Thoracic aorta (tissue), 2 donors: ENCODE results near the gene EGFL7. TPM values are rescaled to one million over a fixed set of nuclear protein-coding genes. Genes with fewer than 3 reads are reported as not detected.

Experiments
- ATAC-seq: fragments of 150-250 bp; one replicate; pipeline ENCODE4 v1.8.0; 2017; ENCODE audit warnings: low read depth; ENCODE audit not compliant: insufficient number of reproducible peaks, low FRiP score
- DNase-seq: peaks from one replicate; pipeline ENCODE4 v3.0.0-alpha.2; 2020; ENCODE audit warnings: low spot score
- H3K27ac ChIP-seq, 2 donors: fragments of 200-600 bp; sonication (generic); 1 replicate in 1 of 2; 2 replicates in 1 of 2; pipeline ENCODE4 v1.5.1; 2016; ENCODE audit warnings: mild to moderate bottlenecking in 2 of 2, moderate library complexity in 2 of 2
- H3K27me3 ChIP-seq: fragments of 200-600 bp; sonication (generic); replicated peaks from 2 replicates; pipeline ENCODE4 v1.6.0; 2016; ENCODE audit warnings: mild to moderate bottlenecking; ENCODE audit not compliant: insufficient read depth
- H3K36me3 ChIP-seq: fragments of 200-600 bp; sonication (generic); one replicate; pipeline ENCODE4 v1.5.1; 2016
- H3K4me1 ChIP-seq, 2 donors: fragments of 200-600 bp; sonication (generic); 1 replicate in 1 of 2; 2 replicates in 1 of 2; pipeline versions ENCODE4 v1.5.1 to v1.6.0; 2016; ENCODE audit warnings: low read depth in 2 of 2, mild to moderate bottlenecking in 1 of 2; ENCODE audit not compliant: control insufficient read depth in 1 of 2
- H3K4me3 ChIP-seq: fragments of 200-600 bp; sonication (generic); 2 replicates; pipeline ENCODE4 v1.5.1; 2016; ENCODE audit warnings: mild to moderate bottlenecking
- H3K9me3 ChIP-seq: fragments of 200-600 bp; sonication (generic); 2 replicates; pipeline ENCODE4 v1.5.1; 2016
- total RNA-seq, 2 donors: library from RNA; depleted of rRNA; stranded (reverse); fragments of >200 nt; gene quantifications; one replicate each; pipeline versions ENCODE4 v1.1.0 to v1.2.3, GENCODE V29; 2016
- TF ChIP-seq, protein P1 (sequence below): fragments of 200-600 bp; sonication (generic); IDR thresholded peaks from one replicate; pipeline ENCODE4 v1.5.1; 2019; ENCODE audit warnings: antibody characterized with exemption

EGFL7 gene
- total RNA-seq, 2 donors from 2014 or later: 42.0 to 56.5 TPM

DNA sequence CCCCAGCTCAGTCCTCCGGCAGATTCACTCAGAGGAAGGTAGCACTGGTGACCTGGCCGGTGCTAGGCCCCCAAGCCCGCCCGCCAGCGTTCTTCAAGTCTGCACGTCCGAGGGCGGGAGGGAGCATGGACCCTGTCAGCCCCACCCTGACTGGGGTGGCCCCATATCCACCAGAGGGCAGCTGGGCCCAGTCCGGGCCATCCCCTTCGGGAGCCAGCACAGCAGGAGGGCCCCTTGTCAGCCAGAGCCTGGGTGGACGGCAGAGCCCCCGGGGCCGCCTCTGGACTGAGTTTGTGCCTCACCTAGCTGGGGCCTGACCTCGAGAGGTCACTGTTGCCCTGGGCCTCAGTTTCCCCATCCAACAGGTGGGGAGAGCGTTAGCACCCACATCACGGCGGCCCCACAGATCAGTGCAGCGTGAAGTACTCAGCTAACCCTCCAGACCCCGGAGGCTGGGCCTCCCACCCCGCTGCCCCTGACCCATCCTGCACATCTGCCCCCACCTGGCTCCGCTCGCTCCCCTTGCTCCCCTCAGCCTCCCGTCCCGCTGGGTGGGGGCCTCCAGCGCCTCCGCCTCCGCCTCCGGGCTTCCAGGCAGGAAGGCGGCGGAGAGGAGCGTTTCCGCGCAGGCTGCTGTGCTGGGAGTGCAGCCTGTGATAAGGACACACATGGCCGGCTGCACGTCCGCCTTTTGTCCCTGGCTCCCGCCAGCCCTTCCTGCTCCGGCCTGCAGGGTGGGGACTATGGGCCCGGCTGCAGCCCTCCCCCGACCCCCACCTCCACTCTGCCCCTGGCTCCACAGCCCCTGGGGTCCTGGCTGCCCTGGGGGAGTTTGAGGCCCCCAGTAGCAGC lies 16.6 kb upstream of the EGFL7 start:
- Histone ChIP-seq H3K4me3 (peak overlapping the region; percentile 26), H3K27ac (peak overlapping the region in 1 of 2 donors; percentile 38), H3K36me3 (no peaks in the 10 kb centered on the region), H3K27me3 (no peaks in the 10 kb centered on the region), H3K4me1 (peaks cover 9 to 10% of the 10 kb centered on the region in 2 donors), H3K9me3 (no peaks in the 10 kb centered on the region)
- TF ChIP-seq, protein P1, sequence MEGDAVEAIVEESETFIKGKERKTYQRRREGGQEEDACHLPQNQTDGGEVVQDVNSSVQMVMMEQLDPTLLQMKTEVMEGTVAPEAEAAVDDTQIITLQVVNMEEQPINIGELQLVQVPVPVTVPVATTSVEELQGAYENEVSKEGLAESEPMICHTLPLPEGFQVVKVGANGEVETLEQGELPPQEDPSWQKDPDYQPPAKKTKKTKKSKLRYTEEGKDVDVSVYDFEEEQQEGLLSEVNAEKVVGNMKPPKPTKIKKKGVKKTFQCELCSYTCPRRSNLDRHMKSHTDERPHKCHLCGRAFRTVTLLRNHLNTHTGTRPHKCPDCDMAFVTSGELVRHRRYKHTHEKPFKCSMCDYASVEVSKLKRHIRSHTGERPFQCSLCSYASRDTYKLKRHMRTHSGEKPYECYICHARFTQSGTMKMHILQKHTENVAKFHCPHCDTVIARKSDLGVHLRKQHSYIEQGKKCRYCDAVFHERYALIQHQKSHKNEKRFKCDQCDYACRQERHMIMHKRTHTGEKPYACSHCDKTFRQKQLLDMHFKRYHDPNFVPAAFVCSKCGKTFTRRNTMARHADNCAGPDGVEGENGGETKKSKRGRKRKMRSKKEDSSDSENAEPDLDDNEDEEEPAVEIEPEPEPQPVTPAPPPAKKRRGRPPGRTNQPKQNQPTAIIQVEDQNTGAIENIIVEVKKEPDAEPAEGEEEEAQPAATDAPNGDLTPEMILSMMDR: no peak
- ATAC-seq (no peak), DNase-seq (no peak)

DNA sequence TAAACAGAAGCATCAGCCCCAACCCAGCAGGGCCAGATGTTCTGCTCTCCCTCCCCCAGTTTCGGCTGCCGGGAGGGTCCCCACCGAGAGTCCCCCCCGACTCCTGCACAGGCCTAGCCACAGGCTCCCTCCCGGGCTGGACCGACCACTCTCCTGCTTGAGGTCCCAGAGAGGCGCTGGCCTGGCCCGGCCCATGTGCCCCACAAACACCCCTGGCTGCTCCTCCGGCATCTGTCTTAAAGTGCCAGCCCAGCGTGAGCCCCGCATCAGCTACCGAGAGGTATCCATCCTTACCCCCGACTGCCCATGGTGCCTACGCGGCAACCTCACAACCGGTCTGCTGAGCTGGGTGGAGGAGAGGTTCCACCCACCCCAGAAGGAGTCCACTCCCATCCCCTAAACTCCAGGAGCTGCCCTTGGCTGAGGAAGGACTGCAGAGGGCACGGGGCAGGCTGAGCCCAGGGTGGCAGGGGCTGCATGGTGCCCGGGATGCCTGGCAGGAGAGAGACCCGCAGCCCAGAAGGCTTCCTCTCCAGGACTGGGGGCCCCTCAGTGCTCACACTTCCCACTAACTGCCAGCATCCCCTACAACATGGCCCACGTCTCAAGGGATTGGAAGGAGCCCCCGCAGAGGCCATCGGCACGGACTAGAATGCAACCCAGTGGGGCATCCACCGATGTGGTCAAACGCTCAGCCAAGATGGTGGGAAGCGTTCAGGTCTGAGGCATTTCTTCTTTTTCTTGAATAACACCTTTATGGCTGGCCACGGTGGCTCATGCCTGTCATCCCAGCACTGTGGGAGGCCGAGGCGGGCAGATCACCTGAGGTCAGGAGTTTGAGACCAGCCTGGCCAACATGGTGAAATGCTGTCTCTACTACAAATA lies 15.6 kb upstream of the EGFL7 start:
- ATAC-seq: no peak
- Histone ChIP-seq H3K36me3 (no peaks in the 10 kb centered on the region), H3K4me1 (peaks cover 9 to 10% of the 10 kb centered on the region in 2 donors), H3K27ac (no peak overlapping the region), H3K9me3 (no peaks in the 10 kb centered on the region), H3K27me3 (no peaks in the 10 kb centered on the region), H3K4me3 (peak overlapping the region; percentile 26)
- DNase-seq: no peak
- TF ChIP-seq, protein P1: no peak

DNA sequence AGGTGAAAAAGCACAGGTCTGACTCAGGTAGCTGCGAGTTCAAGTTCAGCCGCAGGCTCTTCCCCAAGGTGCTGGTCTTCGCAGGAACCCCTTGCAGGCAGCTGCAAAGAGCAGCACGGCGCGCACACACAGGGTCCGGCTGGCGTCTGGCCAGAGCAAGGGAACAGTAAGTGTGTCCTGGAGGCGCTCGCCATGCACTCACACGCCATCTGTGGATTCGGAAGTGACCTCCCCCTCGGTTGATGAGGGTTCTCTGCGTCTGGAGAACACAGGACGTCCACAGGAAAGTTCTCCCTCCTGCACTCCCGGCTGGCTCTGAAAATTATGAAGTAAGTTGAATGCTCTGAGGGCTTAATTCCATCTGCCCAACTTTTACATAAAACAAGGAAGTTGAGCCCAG lies 14.0 kb upstream of the EGFL7 start:
- Histone ChIP-seq H3K27me3 (no peaks in the 10 kb centered on the region), H3K4me3 (no peak overlapping the region), H3K9me3 (no peaks in the 10 kb centered on the region), H3K36me3 (no peaks in the 10 kb centered on the region), H3K27ac (no peak overlapping the region), H3K4me1 (peaks cover 9 to 10% of the 10 kb centered on the region in 2 donors)
- DNase-seq: no peak
- TF ChIP-seq, protein P1: no peak
- ATAC-seq: no peak

DNA sequence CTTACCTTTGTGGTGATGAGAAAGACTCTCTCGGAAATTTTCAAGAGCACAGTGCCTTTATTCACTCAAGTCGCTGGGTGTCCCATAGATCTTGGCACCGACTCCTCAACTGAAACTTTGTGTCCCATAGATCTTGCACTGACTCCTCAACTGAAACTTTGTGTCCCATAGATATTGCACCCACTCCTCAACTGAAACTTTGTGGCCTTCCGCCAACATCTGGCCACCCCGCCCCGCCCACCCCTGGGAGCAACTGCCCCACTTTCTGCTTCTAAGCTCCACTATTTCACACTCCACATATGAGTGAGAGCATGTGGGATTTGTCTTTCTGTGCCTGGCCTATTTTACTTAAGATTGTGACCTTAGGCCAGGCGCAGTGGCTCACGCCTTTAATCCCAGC lies 12.7 kb upstream of the EGFL7 start:
- peaks cover 0 to 2% of the 10 kb centered on the region in 2 donors for H3K4me1 ChIP-seq
- no peak overlapping the region for H3K27ac ChIP-seq
- no peaks in the 10 kb centered on the region for H3K36me3 ChIP-seq
- no peaks in the 10 kb centered on the region for H3K9me3 ChIP-seq
- H3K27me3 ChIP-seq: no peaks in the 10 kb centered on the region
- TF ChIP-seq, protein P1: no peak
- no peak overlapping the region for H3K4me3 ChIP-seq
- DNase-seq (no peak), ATAC-seq (no peak)

DNA sequence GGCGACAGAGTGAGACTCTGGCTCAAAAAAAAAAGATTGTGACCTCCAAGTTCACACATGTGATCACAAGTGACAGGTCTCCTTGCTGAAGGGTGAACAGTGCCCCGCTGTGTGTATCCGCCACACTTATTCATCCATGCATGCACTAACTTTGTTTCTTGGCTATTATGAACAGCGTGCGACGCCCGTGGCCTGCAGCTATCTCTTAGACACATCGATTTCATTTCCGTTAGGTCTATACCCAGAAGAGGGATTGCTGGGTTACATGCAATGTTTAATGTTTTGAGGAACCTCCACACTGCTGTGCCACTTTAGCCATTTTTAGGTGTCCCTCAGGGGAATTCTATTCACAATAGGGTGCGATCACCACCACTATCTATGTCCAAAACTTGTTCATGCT lies 12.1 kb upstream of the EGFL7 start:
- Histone ChIP-seq H3K9me3 (no peaks in the 10 kb centered on the region), H3K36me3 (no peaks in the 10 kb centered on the region), H3K27me3 (no peaks in the 10 kb centered on the region), H3K4me3 (no peak overlapping the region), H3K27ac (no peak overlapping the region), H3K4me1 (no peaks in the 10 kb centered on the region)
- ATAC-seq (no peak), DNase-seq (no peak)
- TF ChIP-seq, protein P1: no peak
